KMS-11 (cell line): Measurements from ENCODE around the gene SORCS1.

Experiments used
- H2AFZ ChIP-seq: fragments of 200-600 bp; sonication (generic); 2 replicates; pipeline ENCODE4 v1.6.1; 2016; ENCODE audit warnings: antibody characterized with exemption, mixed run types, low read depth
- H3K27ac ChIP-seq: fragments of 200-600 bp; sonication (generic); 2 replicates; pipeline ENCODE4 v1.6.1; 2016; ENCODE audit warnings: mild to moderate bottlenecking, mixed run types
- H3K27me3 ChIP-seq: fragments of 200-600 bp; sonication (generic); 2 replicates; pipeline ENCODE4 v1.6.1; 2017; ENCODE audit warnings: mild to moderate bottlenecking, low read depth, mixed run types, moderate library complexity; ENCODE audit not compliant: insufficient read depth
- H3K36me3 ChIP-seq: fragments of 200-600 bp; sonication (generic); 2 replicates; pipeline ENCODE4 v1.6.1; 2017; ENCODE audit warnings: mild to moderate bottlenecking, mixed run types; ENCODE audit not compliant: insufficient read depth
- H3K4me1 ChIP-seq: fragments of 200-600 bp; sonication (generic); 2 replicates; pipeline ENCODE4 v1.6.1; 2016; ENCODE audit warnings: mild to moderate bottlenecking, low read depth, mixed run types; ENCODE audit not compliant: poor library complexity, severe bottlenecking
- H3K4me2 ChIP-seq: fragments of 200-600 bp; sonication (generic); 2 replicates; pipeline ENCODE4 v1.7.0; 2016; ENCODE audit warnings: mild to moderate bottlenecking, mixed run types
- H3K4me3 ChIP-seq: fragments of 200-600 bp; sonication (generic); IDR thresholded peaks from 2 replicates; pipeline ENCODE4 v1.6.1; 2017; ENCODE audit warnings: low read depth, low read length, mixed read lengths; ENCODE audit not compliant: insufficient read depth
- H3K79me2 ChIP-seq: fragments of 200-600 bp; sonication (generic); 2 replicates; pipeline ENCODE4 v1.6.1; 2016; ENCODE audit warnings: low read depth, mixed run types; ENCODE audit not compliant: insufficient read depth
- H3K9ac ChIP-seq: fragments of 200-600 bp; sonication (generic); 2 replicates; pipeline ENCODE4 v1.6.1; 2016; ENCODE audit warnings: mild to moderate bottlenecking, mixed run types
- H4K20me1 ChIP-seq: fragments of 200-600 bp; sonication (generic); 2 replicates; pipeline ENCODE4 v1.6.1; 2016; ENCODE audit warnings: mild to moderate bottlenecking, mixed run types; ENCODE audit not compliant: insufficient read depth
- CTCF ChIP-seq: fragments of 200-600 bp; sonication (generic); conservative IDR thresholded peaks from 2 replicates; pipeline ENCODE4 v1.6.1; 2017; ENCODE audit warnings: low read depth, mild to moderate bottlenecking, antibody characterized with exemption, low read length, moderate library complexity, mixed read lengths

Gene SORCS1

GRCh38 chr10:106716381-106716780 lies 448.1 kb downstream of the SORCS1 start:
- Histone ChIP-seq H3K9ac (no peak overlapping the region), H3K36me3 (no peaks in the 10 kb centered on the region), H3K4me3 (no peak overlapping the region), H3K4me1 (peaks cover 6% of the 10 kb centered on the region), H2AFZ (no peak overlapping the region), H3K4me2 (no peak overlapping the region), H3K79me2 (no peaks in the 10 kb centered on the region), H3K27ac (no peak overlapping the region), H3K27me3 (no peaks in the 10 kb centered on the region), H4K20me1 (no peaks in the 10 kb centered on the region)
- TF ChIP-seq CTCF: no peak

- Histone ChIP-seq H3K4me3 (no peak overlapping the region), H3K27me3 (no peaks in the 10 kb centered on the region), H3K27ac (no peak overlapping the region), H2AFZ (no peak overlapping the region), H3K79me2 (no peaks in the 10 kb centered on the region), H4K20me1 (no peaks in the 10 kb centered on the region), H3K36me3 (no peaks in the 10 kb centered on the region), H3K9ac (no peak overlapping the region), H3K4me2 (no peak overlapping the region), H3K4me1 (peaks cover 6% of the 10 kb centered on the region)
- no peak for TF ChIP-seq CTCF
Observed at GRCh38 chr10:106714734-106715555, 449.6 kb downstream of the SORCS1 start.

GRCh38 chr10:106713846-106714245 lies 450.7 kb downstream of the SORCS1 start:
- H3K4me3 ChIP-seq: no peak overlapping the region
- H3K36me3 ChIP-seq: no peaks in the 10 kb centered on the region
- TF ChIP-seq CTCF: no peak
- no peak overlapping the region for H3K9ac ChIP-seq
- no peaks in the 10 kb centered on the region for H3K27me3 ChIP-seq
- H3K79me2 ChIP-seq: no peaks in the 10 kb centered on the region
- H4K20me1 ChIP-seq: no peaks in the 10 kb centered on the region
- H3K4me2 ChIP-seq: no peak overlapping the region
- H3K4me1 ChIP-seq: peaks cover 6% of the 10 kb centered on the region
- no peak overlapping the region for H3K27ac ChIP-seq
- H2AFZ ChIP-seq: no peak overlapping the region

- H2AFZ ChIP-seq: no peak overlapping the region
Observed at GRCh38 chr10:106712988-106713387, 451.5 kb downstream of the SORCS1 start.

More at GRCh38 chr10:106712988-106713387, 451.5 kb downstream of the SORCS1 start:
- no peak for TF ChIP-seq CTCF
- Histone ChIP-seq H3K4me1 (peaks cover 6% of the 10 kb centered on the region), H3K9ac (no peak overlapping the region), H3K27ac (no peak overlapping the region), H3K79me2 (no peaks in the 10 kb centered on the region), H4K20me1 (no peaks in the 10 kb centered on the region), H3K4me2 (no peak overlapping the region), H3K36me3 (no peaks in the 10 kb centered on the region), H3K4me3 (no peak overlapping the region), H3K27me3 (no peaks in the 10 kb centered on the region)
